ENCODE data around the gene MBOAT7.
"Not testable (repeated sequence)": the region's sequence is repeated elsewhere in the genome, so short reads cannot be mapped to it uniquely, and the experiment has no call there.

MBOAT7 gene

DNA sequence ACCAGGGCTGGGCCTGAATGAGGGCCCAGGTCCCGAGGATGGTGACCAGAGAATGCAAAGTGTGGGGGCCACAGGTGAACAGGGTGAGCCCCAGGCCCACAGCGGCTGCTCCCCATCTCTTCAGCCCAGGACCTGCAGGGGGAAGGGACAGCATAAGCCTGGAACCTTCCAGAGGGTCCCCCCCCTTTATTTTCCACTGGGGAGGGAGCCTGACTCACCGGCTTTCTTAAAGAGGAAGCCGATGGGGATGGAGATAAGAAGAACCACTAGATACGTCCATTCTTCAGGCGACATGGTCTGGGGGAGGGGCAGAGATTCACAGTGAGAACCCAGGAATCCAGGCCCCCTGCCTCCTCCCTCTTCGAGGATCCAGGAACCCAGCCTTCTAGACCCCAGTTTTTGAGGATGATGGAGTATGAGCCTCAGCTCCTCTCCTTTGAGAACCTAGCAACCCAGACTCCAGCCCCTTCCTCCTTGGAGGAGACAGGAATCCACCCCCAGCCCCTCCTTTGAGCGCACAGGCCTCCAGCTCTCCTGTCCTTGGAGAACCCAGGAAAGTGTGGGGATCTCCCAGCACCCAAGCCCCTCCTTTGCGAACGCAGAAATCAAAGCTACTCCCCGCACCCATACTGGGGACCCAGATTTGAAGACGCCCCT, 1.0 kb downstream of the MBOAT7 start:
- DNase-seq = peak; percentile 69 to 72

DNA sequence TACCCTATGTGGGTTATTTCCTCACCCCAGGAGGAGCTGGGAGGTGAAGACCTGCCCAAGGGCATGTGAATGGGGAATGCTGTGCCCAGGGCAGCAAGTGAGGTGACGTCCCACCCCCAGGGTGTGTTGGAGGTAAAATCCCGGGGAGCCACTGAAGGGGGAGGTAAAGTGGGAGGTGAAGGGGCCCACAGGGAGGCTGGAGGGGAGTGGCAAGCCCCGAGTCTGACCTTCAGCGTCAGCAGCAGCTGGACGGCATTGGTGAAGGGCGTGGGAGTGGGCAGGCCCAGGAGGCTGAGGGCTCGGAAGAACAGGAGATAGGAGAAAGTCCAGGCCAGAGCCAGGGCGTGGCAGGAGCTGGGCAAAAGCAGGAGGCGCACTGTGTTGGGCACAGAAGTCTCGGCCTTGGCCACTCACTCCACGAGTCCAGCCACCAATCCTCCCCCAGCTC, 2.4 kb downstream of the MBOAT7 start:
- no peak for DNase-seq

DNA sequence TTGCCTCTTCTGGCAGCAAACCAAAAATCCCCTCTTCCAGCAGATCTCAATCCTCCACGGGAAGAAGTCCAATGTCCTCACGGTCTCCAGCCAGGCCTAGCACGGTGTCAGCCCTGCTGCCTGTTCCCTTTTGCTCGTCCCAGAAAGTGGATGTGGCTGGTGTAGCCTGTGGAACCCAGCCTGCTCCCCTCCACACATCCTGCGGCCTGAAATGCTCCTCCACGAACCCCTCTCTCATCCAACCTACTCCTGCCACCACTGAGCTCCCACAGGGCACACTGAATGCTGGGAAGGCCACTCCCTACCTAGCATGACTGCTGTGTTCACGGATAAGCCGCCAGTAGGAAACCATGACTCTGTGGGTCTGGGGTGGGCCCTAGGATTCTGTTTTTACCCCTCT, 3.0 kb downstream of the MBOAT7 start:
- DNase-seq = no peak

DNA sequence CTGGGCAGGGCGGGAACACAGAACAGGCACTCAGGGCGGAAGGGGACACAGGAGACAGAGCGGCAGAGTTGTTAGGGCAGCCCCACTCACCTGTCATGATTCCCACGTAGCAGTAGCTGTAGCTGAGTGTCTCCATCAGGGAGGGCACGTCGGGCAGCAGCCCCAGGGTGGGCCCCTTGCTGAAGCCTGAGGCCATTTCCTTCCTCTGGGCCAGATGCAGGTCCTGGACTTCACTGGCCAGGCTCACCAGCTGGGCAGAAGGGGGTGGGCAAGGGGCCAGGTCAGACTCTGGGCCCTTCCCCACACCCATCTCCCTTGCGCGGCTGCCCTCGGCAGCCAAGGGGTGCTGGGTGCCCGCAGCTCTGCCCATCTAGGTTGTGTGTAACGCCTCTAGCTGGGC, 5.9 kb downstream of the MBOAT7 start:
- DNase-seq = no peak

DNA sequence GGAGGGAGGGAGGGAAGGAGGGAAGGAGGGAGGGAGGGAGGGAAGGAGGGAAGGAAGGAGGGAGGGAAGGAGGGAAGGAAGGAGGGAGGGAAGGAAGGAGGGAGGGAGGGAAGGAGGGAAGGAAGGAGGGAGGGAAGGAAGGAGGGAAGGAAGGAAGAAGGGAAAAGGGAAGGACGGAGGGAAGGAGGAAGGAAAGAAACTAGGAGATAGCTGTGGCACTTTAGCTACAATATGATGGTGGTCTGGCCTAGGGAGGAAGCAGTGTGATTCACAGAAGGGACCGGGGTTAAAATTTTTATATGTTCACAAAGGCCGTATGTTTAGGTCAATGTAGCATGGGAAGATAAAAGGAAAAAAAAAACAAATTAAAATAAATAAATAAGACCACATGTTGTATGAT, 7.5 kb downstream of the MBOAT7 start:
- not testable (repeated sequence) for DNase-seq

DNA sequence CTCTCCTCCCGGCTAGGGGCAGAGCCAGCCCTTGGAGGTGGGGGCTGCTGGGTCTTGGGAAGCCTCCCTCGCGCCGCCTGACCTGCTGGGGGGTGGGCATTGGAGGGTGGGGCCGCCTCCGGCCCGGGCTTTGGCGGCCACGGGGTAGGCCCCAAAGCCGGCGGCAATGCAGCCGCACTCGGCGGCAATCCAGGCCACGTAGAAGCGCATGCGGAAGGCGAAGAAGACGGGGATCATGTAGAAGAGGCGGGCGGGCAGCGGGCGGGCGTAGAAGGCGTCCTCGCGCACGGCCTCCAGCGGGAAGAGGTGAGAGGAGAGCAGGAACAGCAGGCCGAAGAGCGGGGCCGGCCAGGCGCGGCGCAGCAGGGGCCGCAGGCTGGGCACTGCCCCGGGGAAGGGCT, 8.7 kb downstream of the MBOAT7 start:
- no peak for DNase-seq

DNA sequence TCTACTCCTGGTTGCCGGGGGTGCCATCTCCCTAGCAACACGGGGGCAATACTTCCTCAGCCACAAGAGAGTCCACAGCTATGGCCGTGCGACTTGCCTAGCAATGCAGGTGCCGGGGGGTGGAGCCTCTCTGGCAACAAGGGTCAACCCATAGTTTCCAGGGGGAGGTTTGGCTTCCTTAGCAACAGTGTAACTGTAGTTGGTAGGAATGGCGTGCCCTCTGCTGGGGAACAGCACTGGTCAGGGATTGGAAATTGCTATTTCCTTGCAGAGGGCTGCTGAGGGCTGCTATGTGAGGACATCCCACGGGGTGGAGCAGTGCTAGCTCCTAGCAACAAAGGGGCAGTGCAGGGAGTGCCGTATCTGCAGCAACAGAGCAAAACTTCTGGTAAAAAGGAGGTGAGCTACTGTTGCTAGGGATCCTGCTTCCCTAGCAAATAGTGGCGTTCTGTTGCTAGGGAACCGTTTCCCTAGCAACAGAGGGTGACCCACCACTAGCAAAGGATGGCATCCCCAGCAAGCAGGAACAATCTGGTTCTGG, 9.4 kb downstream of the MBOAT7 start:
- peak in 1 of 2 donors; percentile 40 for DNase-seq

DNA sequence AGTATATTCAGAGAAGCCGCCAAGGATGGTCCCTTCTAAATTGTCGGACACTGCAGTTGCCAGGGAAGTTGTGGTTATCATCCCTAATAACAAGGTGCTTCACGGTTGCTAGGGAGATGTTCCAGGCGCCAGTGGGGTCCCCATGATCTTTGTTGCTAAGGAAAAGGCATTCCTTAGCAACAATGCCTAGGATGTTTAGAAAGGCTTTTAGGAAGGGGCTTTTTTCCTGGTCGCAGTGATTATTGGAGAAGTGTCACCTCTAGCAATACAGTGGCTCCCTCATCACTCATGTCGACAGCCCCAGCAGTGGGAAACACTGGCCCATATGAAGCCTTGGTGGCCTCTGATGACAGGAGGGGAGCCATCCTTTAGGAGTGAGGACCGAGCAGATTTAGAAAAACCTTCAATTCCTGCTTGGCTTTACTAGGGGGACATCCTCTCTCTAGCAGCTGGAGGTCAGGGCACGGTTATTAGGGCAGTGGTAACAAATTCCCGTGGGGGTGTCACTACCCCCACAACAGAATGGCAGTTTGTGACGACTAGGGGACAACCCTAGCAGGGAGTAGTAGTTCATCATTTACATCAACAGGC, 10.0 kb downstream of the MBOAT7 start:
- no peak for DNase-seq

DNA sequence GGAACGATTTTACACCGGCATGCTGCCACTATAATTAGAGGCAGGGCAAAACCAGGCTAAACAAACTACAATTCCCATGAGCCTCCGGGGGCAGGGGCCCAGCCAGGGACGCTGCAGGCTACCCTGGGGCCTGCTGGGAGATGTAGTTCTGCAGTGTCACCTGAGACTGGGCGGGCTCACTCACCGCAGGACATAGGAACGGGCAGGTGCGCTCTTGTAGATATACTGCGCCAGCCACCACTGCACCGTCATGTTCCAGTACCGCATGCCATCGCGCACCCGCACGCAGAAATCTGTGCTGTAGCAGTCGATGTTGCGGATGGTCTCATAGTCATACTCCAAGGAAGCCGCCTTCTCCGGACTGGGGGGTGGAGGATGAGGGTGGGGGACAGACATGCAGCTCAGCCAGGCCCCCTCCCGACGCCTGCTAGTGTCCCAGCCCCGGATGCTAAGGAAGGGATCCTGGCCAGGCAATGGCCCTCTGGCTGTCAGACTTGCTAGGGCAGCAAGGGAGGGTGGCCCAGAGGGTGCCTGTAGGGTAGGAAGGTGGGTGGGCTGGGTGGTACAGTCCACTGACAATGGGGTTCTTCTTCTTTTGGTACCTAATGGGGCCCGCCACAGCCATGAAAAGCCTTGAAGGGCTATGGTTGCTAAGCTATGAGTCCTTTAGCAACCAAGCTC, 10.7 kb downstream of the MBOAT7 start:
- DNase-seq = peak; percentile 33 to 49

DNA sequence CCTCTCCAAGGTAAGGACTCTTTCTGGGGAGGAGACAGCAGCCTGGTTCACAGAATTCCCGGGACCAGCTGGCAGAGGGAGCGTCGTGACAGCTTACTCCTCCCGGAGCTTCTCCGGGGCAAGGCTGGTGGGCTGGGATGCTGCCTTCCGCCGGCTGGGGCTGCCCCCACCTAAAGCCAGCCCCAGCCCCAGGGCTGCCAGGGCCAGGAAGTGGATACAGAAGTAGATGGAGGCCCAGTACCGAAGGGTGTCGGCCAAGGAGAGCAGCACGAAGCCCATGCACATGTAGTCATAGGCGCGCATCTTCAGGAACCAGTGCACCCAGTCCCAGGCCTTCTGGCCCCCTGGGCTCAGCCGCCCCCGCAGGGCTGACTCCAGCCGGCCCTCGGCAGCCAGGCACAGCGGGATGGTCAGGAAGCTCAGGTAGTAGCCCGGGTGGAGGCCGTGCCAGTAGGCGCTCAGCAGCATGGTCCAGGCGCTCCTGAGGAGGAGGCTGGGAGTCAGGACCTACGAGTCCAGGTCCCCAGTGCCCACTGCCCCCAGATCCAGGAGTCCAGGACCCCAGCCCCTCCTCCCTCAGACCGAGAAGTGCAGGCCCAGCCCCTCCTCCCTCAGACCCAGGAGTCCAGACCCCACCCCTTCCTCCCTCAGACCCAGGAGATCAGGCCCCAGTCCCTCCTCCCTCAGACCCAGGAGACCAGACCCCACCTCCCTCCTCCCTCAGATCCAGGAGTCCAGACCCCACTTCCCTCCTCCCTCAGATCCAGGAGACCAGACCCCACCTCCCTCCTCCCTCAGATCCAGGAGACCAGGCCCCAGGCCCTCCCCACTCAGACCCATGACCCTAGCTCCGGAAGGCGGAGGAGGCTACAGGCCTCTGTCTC, 15.2 kb downstream of the MBOAT7 start:
- no peak for DNase-seq

DNA sequence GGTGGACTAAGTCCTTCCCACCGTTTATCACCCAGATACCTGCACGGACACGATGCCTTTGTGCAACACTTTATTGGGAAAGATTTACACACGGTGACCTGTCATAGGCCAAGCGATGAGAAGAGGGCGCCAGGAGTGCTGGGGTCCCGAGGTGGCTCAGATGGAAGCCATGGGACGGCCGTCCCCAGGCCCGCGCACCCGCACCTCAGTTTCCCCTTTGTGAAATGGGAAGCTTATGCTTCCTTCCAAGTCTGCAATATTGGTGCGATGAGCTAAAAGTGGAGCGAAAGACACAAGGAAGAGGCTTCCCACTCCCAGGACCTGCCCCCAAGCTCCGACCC, 16.1 kb downstream of the MBOAT7 start:
- no peak for DNase-seq

DNA sequence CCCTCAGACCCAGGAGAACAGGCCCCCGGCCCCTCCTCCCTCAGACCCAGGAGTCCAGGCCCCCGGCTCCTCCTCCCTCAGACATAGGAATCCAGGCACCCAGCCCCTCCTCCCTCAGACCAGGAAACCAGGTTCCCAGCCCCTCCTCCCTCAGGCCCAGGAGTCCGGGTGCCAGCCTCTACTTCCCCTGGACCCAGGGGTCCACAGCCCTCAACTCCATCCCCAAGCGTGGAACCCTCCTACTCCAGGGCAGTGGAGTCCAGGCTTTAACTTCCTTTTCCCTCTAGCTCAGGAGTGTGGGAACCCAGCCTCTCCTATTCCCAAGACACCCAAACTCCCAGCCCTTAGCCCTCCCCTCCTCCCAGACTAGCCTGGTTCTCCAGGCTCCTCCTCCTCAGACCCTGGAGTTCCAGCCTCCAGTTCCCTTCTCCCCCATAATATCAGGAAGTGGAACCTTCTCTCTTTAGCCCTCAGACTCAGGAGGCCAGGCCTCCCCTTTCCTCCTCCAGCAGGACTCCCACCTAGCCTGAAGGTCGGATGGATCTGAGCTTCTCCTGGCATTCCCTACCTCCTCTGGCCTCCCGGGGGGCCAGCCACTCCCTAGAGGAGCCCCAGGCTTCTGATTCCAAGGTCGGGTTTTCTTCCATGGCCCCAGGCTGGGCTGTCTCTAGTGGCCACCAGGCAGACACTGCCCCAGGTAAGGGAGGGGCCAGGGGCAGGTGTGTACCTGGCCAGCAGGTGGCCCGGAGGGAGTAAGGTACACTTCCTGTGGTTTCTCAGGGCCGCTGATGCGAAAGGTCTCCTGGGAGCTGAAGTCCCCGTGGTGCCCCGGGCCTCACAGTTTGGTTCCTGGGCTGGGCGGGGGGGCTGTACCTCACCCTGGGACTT, 16.7 kb downstream of the MBOAT7 start, which contains the start of gene TMC4:
TMC4 (minus strand) TSS at position 690 of the 888 bp plus-strand sequence; CDS start at position 647, 43 bp downstream.
- peak in 1 of 2 donors; percentile 24 for DNase-seq

DNA sequence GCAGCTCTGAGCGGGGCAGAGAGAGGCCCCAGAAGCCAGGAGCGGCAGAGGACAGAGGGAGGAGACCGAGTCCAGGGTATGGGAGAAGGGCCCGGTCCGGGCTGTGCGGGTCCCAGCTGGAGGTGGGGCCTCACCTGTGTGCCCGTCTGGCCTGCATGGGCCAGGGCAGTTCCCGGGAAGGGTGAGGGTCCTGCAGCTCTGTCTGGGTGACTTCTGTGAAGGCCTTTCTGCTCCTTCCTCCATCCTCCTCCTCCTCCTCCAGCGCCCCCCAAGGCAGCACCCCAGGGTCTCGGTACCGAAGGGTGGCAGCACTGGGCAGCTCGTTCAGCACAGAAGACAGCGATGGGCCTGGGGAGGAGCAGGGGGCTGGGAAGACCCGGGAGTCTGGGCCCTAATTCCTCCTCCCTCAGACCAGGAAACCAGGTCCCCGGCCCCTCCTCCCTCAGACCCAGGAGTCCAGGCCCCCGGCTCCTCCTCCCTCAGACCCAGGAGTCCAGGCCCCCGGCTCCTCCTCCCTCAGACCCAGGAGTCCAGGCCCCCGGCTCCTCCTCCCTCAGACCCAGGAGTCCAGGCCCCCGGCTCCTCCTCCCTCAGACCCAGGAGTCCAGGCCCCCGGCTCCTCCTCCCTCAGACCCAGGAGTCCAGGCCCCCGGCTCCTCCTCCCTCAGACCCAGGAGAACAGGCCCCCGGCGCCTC, 17.5 kb downstream of the MBOAT7 start:
- not testable (repeated sequence) for DNase-seq

DNA sequence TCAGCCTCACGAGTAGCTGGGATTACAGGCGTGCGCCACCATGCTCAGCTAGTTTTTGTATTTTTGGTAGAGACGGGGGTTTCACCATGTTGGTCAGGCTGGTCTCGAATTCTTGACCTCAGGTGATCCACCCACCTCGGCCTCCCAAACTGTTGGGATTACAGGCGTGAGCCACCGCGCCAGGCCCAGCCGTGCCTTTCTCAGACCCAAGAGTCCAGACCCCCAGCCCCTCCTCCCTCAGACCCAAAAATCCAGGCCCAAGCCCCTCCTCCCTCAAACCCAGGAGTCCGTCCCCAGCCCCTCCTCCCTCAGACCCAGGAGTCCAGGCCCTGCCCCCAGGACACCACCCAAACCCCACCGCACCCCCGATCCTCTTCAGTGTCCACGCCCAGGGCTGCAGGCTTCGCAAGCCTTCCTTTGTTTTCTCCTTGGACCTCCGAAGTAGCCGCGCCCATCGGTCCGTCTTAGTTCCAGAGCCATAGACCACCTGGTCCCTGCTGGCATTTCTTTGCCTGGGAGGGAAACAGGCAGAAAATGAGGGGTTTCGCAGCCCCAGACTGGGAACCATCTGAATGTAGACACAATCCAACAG, 20.1 kb downstream of the MBOAT7 start:
- DNase-seq = no peak

DNA sequence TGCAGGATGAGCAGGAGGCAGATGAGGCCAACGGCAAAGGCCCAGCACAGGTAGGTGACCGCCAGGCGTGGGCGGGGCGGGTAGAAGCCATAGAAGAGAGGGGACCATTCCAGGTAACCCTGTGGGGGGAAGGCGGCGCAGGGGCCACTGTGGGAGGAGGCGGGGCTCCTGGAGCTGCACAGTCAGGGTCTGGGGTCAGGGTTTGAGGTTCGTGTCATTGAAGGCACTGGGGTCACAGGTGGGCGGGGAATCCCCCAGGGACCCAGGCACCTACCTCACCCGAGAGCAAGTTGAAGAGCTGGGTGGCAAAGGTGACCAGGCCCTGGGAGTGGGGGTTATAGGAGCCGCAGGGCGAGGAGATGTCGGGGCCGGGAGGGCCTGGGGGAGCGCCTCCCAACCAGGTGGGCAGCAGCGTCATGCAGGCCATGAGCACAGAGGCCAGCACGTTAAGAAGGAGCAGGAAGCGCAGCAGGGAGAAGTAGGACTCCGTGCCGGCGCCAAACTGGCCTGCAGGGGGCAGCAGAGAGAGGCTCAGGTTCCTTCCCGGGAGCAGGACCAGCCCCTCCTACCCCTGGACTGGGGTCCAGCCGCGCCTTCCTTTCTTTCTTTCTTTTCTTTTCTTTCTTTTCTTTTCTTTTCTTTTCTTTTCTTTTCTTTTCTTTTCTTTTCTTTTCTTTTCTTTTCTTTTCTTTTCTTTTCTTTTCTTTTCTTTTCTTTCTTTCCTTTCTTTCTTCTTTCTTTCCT, 21.0 kb downstream of the MBOAT7 start:
- DNase-seq = peak; percentile 86 to 87

DNA sequence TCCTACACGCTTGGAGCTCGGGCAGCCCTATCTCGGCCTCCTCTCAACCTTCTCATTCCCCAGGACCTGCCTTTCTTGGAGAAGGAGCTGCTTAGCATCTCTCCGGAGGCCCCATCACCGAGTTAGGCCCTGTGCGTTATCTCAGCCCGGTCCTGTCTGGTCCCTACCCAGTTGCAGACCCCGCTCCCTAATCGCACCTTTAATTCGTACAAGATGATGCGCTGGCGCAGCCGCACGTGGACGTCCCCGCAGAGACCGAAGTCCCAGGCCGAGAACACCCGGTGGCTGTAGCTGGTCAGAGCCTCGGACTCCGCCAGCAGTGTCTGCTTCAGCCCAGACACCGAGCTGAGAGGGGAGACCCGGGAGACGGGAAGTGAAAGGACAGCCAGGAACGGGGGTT, 24.2 kb downstream of the MBOAT7 start:
- DNase-seq = no peak

DNA sequence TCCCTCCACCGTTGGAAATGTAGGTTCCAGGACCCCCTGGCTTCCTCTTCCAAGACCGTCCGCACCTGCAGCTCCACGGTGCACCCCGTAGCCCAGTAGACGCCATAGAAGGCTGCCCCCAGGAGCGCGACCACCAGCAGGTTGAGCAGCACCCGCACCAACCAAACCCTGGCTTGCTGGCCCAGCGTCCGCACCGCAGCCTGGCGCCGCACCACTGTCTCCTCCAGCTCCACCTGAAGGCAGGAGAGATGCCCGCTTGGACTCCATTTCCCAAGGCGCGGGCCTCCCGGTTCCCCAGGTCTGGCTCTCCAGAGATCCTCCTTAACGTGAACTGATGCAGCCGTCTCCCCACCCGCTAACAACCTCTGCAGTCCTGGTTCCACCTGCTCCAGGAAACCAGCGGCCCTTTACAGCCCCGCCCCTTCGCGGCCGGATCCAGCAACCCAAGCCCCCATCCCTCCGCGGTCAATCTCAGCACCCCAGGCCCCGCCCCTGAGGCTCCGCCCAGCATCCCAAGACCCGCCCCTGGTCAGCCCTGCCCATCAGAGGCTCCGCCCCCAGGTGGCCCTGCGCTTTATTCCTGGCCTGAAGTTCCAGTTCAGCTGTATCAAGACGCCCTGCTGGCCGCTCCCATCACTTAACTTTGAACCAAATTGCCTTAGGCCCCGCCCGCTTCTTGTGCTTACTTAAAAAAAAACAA, 24.9 kb downstream of the MBOAT7 start:
- peak; percentile 67 to 79 for DNase-seq

DNA sequence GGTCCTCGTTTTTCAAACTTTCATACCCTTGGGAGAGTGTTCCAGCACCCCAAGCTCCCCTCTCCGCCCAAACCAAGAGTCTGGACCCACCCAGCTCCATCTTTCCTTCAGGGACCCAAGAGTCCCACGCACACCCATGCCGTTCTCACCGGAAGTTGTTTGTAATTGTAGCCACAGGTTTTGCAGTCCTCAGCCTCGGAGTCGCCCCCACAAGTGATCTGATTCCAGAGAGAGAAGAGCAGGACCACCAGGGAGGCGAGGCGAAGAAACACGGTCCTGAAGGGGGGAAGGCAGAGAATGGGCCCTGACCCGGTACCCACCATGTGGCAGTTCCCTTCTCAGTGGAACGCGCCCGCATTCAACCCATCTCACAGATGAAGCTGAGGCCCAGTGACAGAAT, 26.5 kb downstream of the MBOAT7 start:
- no peak for DNase-seq

DNA sequence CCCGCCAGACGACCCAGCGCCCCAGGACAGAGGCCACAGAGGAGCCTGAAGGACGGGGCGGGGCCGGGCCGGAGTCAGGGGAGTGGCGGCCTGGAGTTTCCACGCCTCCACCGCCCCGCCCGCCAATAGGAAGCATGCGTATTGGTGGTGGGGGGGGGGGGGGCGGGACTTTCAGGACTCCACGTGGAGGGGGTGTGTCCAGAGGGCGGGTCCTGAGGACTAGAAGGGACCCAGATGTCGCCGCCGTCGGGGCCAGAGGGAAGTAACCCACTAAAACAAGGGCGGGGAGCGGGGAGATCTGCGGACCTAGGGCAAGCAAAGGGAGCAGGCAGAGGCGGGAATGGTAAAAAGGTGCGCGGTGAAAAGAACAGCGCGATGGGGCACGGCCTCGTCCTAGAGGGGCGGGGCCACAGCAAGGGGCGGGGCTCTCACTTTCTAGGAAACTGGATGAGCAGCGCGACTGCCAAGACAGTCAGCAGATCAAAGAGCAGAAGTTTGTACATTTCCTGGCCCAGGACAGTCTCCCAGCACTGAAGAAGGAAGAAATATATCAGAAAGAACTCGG, 27.1 kb downstream of the MBOAT7 start:
- DNase-seq = peak; percentile 86 to 87

Data from CD4-positive, alpha-beta T cell treated with Interleukin-4 for 1 hour (primary cell).